Hippocampal formation (tissue), 2 donors: ENCODE data around the gene SLC19A1.
"Not testable (repeated sequence)": the region's sequence is repeated elsewhere in the genome, so short reads cannot be mapped to it uniquely, and the experiment has no call there.

Experiments used
- DNase-seq, 2 donors: peaks; one replicate each; lab custom pipeline; 2025; lab: John Stamatoyannopoulos, UW

The SLC19A1 gene

GRCh38 chr21:45576838-45577737 lies 34.8 kb upstream of the SLC19A1 start:
- DNase-seq = no peak

DNA sequence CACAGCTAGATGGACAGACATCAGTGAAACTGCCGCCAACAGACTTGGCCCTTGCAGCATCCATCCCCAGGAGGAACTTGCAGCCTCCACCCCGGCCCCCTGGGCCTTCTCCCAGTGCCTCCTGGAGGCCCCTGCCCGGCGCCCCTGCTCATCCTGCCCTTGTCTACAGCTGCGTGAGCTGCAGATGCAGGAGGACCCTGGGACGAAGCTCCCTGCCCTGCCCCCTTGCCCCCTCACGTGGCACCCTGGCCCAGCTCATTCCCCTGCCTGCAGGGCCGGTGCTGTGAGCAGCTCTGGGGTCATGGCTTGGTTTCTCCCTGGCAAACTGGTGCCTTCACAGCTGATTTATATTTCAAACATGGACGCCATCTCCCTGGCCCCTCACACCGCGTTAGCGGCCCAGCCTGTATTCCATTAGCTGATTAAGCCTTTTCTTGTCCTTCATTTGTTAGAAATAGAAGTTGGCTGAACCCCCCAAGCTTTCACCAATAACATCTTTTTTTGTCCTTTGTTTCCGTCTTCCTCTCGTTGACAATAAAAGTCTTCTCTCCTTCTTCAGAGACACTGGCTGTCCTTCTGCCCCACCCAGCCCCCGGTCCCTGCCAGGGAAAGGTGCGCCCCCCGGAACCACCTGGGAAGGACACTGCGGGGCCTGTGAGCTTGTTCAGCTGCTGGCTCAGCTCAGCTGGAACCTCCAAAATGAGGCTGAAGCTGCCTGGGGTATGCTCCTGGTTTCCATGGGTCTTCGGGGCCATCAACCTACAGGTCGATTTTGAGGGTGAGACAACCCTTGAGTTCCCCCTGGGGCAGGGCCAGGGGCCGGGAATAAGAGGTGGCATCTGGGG lies 34.0 kb upstream of the SLC19A1 start:
- DNase-seq = no peak

DNA sequence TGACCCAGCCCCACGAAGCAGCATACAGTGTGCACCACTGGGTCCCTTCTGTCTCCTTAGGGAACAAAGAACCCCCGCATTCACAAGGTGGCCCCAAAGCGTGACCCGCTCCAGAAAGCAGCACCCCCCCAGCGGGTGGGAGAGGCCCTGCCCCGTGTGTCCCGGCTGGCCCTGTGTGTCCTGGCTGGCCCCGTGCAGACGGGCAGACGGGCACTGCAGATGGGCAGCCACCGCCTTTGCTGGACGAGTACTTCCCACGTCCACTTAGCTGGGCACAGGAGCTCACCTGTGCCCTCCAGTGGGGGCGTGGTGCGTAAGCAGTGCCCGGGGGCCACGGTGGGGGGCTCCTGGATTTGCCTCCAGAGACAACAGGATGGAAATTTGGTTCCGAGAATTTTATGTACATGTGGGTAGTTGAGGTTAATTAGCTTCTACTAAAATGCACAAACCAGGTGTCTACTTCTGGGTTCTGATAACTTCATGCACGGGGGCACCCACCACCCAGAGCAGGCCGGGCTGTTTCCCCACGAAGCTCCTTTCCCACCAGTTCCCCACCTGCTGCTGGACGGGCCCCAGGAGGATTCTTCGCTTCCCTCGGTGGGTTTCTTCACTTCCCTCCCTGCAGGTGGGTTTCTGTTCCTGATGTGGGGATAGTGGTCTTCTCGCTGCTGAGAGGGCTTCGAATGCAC lies 33.2 kb upstream of the SLC19A1 start:
- no peak for DNase-seq

DNA sequence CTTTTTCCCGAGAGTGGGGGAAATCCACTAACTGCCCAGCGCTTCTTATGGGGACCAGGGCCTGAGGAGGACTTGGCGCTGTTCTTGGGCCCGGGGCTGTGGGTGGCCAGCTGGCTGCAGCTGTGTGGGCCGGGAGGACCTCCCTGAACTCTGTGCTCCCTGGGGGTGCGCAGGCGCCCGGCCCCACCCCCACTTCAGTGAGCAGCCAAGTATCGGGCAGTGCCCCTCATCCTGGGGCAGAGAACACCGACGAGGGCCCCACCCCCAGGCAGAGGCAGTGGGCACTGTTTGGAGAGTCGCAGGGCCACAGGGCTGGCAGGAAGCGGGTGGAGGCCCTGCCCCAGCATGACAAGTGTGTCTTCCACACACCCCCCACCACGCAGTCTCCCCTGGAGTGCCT lies 32.5 kb upstream of the SLC19A1 start:
- no peak for DNase-seq

DNA sequence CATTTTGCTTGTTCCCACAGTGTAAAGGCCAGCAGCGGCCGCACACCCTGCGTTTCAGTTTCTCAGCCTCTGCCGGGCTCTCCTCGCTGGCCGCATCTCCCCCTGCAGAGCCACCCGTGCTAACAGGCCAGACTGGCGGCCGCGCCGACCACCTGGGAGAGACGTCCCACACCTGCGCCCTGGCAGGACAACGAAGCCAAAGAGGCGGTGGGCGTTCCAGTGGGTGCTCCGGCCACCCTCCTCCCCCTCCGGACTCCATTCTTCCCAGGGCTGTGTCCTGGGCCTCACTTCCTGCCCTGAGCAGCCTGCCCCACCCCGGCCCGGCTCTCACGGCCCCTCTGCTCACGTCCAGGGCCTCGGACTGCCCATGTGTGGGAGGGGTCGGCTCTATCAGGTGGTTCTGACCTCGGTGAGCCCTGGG lies 31.9 kb upstream of the SLC19A1 start:
- no peak for DNase-seq

- DNase-seq = no peak
These were observed 31.3 kb upstream of the SLC19A1 start for GRCh38 chr21:45573452-45574035.

GRCh38 chr21:45572783-45573451 lies 30.7 kb upstream of the SLC19A1 start:
- DNase-seq = no peak

DNA sequence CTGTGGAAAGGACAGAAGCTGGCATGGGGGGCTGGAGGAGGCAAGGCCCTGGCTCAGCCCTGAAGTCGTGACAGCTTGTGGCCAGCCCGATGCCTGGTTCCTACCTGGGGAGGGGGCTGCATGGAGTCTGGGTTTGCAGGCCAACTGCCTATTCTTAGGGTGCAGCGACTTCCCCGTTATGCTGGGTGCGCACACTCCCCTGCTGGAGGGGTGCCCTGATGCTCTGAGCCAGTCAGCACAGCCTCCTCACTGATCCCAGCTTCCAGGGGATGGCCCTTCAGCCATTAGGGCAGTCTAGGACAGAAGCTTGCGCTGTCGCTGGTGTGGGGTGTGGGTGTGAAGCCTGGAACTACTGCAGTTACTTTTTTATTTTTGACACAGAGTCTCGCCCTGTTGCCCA lies 30.0 kb upstream of the SLC19A1 start:
- DNase-seq = no peak

- DNase-seq = no peak
These were observed 29.4 kb upstream of the SLC19A1 start for GRCh38 chr21:45571641-45572040.

GRCh38 chr21:45570826-45571601 lies 28.8 kb upstream of the SLC19A1 start:
- DNase-seq = no peak

GRCh38 chr21:45570071-45570470 lies 27.8 kb upstream of the SLC19A1 start:
- no peak for DNase-seq

- no peak for DNase-seq
These were observed 26.1 kb upstream of the SLC19A1 start for GRCh38 chr21:45568383-45568782.

GRCh38 chr21:45564137-45564536 lies 21.9 kb upstream of the SLC19A1 start:
- not testable (repeated sequence) for DNase-seq

- DNase-seq = no peak
These were observed 20.7 kb upstream of the SLC19A1 start for GRCh38 chr21:45562965-45563364.

- DNase-seq = no peak
These were observed 20.2 kb upstream of the SLC19A1 start for GRCh38 chr21:45562402-45562801.

DNA sequence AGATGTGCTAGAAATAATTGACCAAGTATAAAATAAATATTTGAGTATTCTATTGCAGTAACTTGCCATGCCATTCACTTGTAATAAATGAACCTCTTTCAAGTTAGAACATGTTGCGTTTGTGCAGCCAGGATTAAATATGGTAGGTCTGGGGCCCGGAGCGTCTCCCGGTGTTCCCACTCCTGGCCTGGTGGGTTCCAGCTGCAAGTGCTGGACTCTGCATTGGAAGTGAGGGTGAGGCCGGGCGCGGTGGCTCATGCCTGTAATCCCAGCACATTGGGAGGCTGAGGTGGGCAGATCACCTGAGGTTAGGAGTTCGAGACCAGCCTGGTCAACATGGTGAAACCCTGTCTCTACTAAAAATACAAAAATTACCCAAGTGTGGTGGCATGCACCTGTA lies 19.0 kb upstream of the SLC19A1 start:
- DNase-seq = not testable (repeated sequence)

DNA sequence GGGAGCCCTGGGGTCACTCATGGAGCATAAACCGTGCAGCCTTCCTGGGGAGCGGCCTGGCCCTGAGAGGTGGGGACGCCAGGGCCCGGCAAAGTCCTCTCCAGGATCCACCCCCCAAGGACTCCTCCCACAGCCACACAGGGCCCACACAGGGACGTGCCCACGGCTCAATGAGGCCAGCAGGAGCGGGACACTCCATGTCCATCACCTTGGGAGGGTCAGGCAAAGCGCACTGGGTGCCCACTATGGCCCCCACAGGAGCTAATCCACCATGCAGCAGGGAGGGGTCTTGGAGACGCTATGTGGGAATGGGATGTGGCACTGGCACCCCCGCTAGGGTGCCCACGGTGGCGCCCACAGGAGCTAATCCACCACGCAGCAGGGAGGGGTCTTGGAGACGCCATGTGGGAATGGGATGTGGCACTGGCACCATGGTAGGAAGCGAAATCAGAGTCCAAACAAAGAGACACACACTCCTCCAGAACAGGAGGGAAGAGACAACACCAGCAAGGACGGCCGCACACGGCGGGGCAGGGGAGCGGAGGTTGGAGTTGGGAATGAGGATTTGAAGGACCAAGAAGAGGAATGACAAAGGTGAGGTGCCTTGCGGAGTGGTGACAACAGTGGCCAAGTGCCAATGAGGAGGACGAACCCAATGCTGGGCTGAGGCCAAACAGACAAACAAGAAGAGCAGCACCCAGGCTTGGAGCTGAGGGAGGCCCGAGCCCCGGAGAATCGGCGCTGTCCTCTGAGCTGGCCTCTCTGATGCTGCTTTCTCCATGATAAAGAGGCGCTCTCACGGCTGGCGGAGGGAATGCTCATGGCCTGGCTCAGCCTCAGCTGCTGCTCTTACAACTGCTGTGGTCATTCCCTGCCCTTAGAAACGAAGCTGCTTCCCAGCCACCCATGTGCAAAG lies 18.1 kb upstream of the SLC19A1 start:
- DNase-seq = no peak

DNA sequence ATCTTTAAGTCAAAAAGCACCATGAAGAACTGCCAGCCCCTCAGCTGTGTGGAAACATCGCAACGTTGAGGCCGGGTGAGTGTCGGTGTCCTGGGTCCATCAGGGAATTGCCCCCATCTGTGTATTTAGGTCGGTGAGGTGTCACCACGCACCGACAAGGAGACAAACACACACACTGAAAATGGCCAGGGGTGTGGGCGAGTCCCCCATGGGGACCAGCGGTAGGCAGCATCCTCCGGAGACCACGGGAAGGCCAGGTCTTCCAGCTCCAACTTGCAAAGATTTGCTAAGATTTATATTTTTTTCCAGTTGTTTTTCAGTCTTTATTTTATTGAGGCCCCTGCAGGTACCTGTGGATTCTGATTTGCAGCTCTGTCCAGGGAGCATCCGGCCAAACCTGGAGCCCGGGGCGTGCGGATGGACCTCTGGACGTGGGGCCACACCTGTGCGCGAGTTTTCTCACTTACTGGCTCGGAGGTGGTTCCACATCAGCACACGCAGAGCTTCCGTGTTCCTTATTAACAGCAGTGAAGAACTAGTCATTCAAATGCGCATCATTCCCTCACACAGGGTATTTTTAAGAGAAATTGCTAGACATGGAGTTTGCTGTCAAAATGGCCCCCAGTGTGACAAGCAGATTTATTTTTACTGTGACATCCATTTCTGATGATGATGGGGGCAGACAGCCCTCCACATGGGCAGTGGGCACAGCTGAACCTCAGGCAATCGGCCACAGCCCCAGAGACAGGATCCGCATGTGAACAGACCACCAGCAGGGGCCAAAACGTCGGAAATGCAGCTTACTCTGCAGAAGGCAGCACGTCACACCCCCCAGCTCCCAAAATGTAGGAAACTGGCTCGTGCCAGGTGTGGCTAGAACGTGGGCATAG lies 17.2 kb upstream of the SLC19A1 start:
- DNase-seq = no peak
